ENCODE results near the gene EPHB2. TPM values are rescaled to one million over a fixed set of nuclear protein-coding genes. Genes with fewer than 3 reads are reported as not detected.

EPHB2 gene
- total and polyA plus RNA-seq, 2 of the 8 experiments (the other 6 are each of a cell fraction or from before 2014, with no cell fraction given), result 15.8 to 17.2 TPM

DNA sequence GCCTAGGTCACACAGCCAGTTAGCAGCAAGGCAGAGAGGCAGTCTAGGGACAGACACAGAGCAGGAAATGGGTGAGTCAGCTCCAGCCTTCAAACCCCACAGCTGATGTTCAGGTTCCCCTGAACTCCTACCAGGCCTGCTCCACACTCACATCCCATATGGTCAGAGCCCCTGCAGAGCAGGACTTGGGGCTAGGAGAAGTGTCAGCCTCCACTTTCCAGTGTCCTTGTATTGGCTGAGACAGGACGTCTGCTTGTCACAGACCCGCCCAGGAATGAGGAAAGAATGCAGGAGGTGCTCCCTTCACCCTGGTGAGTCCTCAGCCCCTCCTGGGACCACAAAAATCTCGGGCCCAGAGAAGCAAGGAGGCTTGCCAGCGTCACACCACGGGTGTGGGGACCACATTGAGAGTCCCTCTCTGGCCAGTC, 169.5 kb downstream of the EPHB2 start:
- Histone ChIP-seq H3K4me3 (ENCODE audit: extremely low read depth in 1 of 4, insufficient read depth in 2 of 4, low read depth in 3 of 4, low read length in 4 of 4) (no peak overlapping the region), H3K9ac (replicated peaks in 1 of 4; ENCODE audit: extremely low read depth in 1 of 4, low read depth in 3 of 4, low read length in 3 of 4) (no peak overlapping the region), H2BK120ac (replicated peaks; ENCODE audit: low read depth, low read length) (no peak overlapping the region), H4K91ac (replicated peaks; ENCODE audit: insufficient read length, low read length) (no peak overlapping the region), H3K79me1 (ENCODE audit: low read depth, low read length) (no peaks in the 10 kb centered on the region), H2BK5ac (ENCODE audit: low read depth, low read length) (0 out of 2 replicates have a peak overlapping the region, but pooled peaks have one; percentile 32), H4K8ac (ENCODE audit: extremely low read depth, insufficient read depth, low read length) (peak overlapping the region; percentile 69; the same call in 1 of the 2 replicates), H3K14ac (ENCODE audit: insufficient read length) (no peak overlapping the region), H3K23me2 (ENCODE audit: low read depth, low read length) (no peaks in the 10 kb centered on the region), H2BK12ac (ENCODE audit: low read depth, low read length) (no peak overlapping the region), H4K20me1 (replicated peaks in 1 of 2; ENCODE audit: control insufficient read depth in 1 of 2, insufficient read depth in 2 of 2, low read length in 2 of 2) (no peaks in the 10 kb centered on the region), H2BK20ac (ENCODE audit: low read length) (no peak overlapping the region), H3K36me3 (ENCODE audit: control insufficient read depth in 2 of 4, insufficient read depth in 4 of 4, low read length in 3 of 4) (no peaks in the 10 kb centered on the region), H3K4ac (replicated peaks; ENCODE audit: insufficient read length, low read depth, low read length) (no peak overlapping the region), H3K79me2 (ENCODE audit: control insufficient read depth in 1 of 2, insufficient read depth in 2 of 2, low read length in 2 of 2) (no peaks in the 10 kb centered on the region), H4K5ac (ENCODE audit: insufficient read length, low read depth, low read length) (no peak overlapping the region), H3K4me1 (replicated peaks in 1 of 4; ENCODE audit: control insufficient read depth in 3 of 4, insufficient read depth in 4 of 4, low read length in 3 of 4) (peaks cover 0 to 16% (median 8%) of the 10 kb centered on the region in 4 experiments; a peak in 6 of 7 replicates), H3K4me2 (ENCODE audit: insufficient read depth in 1 of 2, low read depth in 2 of 2, low read length in 2 of 2) (no peak overlapping the region), H3K9me3 (ENCODE audit: insufficient read depth in 2 of 2, low read depth in 1 of 2, low read length in 1 of 2) (no peaks in the 10 kb centered on the region), H3K18ac (ENCODE audit: extremely low read depth, low read length) (no peak overlapping the region; the same call in 1 of the 2 replicates), H3K56ac (replicated peaks; ENCODE audit: insufficient read length, low read depth, low read length) (no peak overlapping the region), H3K27me3 (replicated peaks in 1 of 4; ENCODE audit: control insufficient read depth in 3 of 4, extremely low read depth in 1 of 4, insufficient read depth in 3 of 4, low read length in 3 of 4) (no peaks in the 10 kb centered on the region), H2BK15ac (ENCODE audit: low read length) (no peak overlapping the region), H2AK5ac (ENCODE audit: low read depth, low read length) (no peak overlapping the region), H3K27ac (ENCODE audit: low read depth, low read length) (peak overlapping the region; percentile 20; the same call in 1 of the 2 replicates), H2AFZ (ENCODE audit: low read length) (no peak overlapping the region), H3K23ac (ENCODE audit: insufficient read length) (no peak overlapping the region)
- no peak for DNase-seq (ENCODE audit: low read depth in 1 of 2, low spot score in 2 of 2)
- CTCF ChIA-PET (ENCODE audit: partially characterized antibody), result interaction anchor here (1.1 to 6.2 kb wide), 5 partner anchors 13 to 1410 kb away, joined by 3 to 52 read pairs (median 5); no protein-coding TSS in a partner anchor
- POLR2A ChIA-PET (ENCODE audit: partially characterized antibody), result no interaction called here
- TF ChIP-seq CREB1 (IDR thresholded peaks at IDR 0.05) (no peak), HDAC6 (IDR thresholded peaks at IDR 0.05; ENCODE audit: low read depth, low read length) (no peak), RFX5 (IDR thresholded peaks at IDR 0.05; ENCODE audit: borderline replicate concordance, low read depth, low read length) (no peak), CTBP2 (IDR thresholded peaks at IDR 0.05; ENCODE audit: borderline replicate concordance, insufficient read depth, insufficient read length, low read length) (no peak), PHF8 (conservative IDR thresholded peaks at IDR 0.05; ENCODE audit: low read depth, low read length) (no peak), TEAD4 (IDR thresholded peaks at IDR 0.05; ENCODE audit: low read depth, low read length) (no peak), MAFK (IDR thresholded peaks at IDR 0.05; ENCODE audit: low read depth, low read length) (no peak), SIX5 (IDR thresholded peaks at IDR 0.05; ENCODE audit: low read depth, low read length) (no peak), RXRA (IDR thresholded peaks at IDR 0.05; ENCODE audit: insufficient read depth, low read depth, low read length) (no peak), JUN (IDR thresholded peaks at IDR 0.05; ENCODE audit: low read depth, low read length) (no peak)
- no peak for FAIRE-seq
- WGBS, 2 experiments (ENCODE audit: extremely low coverage in 1 of 2, insufficient coverage in 1 of 2, insufficient read length in 1 of 2, insufficient replicate concordance in 2 of 2, low coverage in 1 of 2, low lambda C conversion rate in 2 of 2, missing lambda C conversion rate in 1 of 2), result 85% methylated on average over 5 of the region's 5 CpGs; no CpG with 5 or more reads in 1 of the 2 experiments
